Endothelial cell of umbilical vein (primary cell): ENCODE results near the gene TTF2. TPM values are rescaled to one million over a fixed set of nuclear protein-coding genes. Genes with fewer than 3 reads are reported as not detected.

ENCODE experiments used
- BruUV-seq: library from RNA; stranded (reverse); fragments of 400-500 nt; replicated peaks from 2 replicates; lab custom pipeline; 2021; lab: Mats Ljungman, UMichigan
- CTCF ChIA-PET: fragments of 300-600, 350-600 bp; sonication (Branson Sonifier 250); formaldehyde crosslinking; loops from one replicate; lab custom pipeline; 2021; ENCODE audit warnings: antibody characterized with exemption, inconsistent platforms; lab: Charles Lee
- POLR2A ChIA-PET: fragments of 300-600, 350-600 bp; sonication (Branson Sonifier 250); formaldehyde crosslinking; loops from one replicate; lab custom pipeline; 2021; ENCODE audit warnings: antibody characterized with exemption, inconsistent platforms; lab: Charles Lee
- DNase-seq: peaks from one replicate; pipeline ENCODE4 v3.0.0-alpha.2; 2011; ENCODE audit warnings: low read depth, low spot score
- FAIRE-seq: peaks from 2 replicates; lab custom pipeline; 2011; peaks lifted over from hg19 to GRCh38; lab: Jason Lieb, UNC
- H2AFZ ChIP-seq: 2 replicates; pipeline ENCODE4 v1.6.0; 2012; ENCODE audit warnings: low read depth, low read length, control low read depth, inconsistent platforms
- H3K27ac ChIP-seq: 2 replicates; pipeline ENCODE4 v1.5.1; 2011; ENCODE audit warnings: low read depth, mild to moderate bottlenecking, control low read depth, low read length, moderate library complexity; ENCODE audit not compliant: insufficient read depth
- H3K27me3 ChIP-seq, 2 experiments: 2 replicates each; pipeline versions ENCODE4 v1.6.0 to v1.6.1; 2011; ENCODE audit warnings: low read length in 2 of 2, mixed read lengths in 1 of 2; ENCODE audit not compliant: control insufficient read depth in 2 of 2, insufficient read depth in 2 of 2
- H3K36me3 ChIP-seq, 2 experiments: 2 replicates in 1 of 2; 3 replicates in 1 of 2; pipeline ENCODE4 v1.5.1; 2011; ENCODE audit warnings: low read length in 2 of 2, mild to moderate bottlenecking in 1 of 2, moderate library complexity in 1 of 2; ENCODE audit not compliant: control insufficient read depth in 2 of 2, insufficient read depth in 2 of 2; ENCODE audit errors: extremely low read depth in 1 of 2
- H3K4me1 ChIP-seq: 3 replicates; pipeline ENCODE4 v1.5.1; 2011; ENCODE audit warnings: mild to moderate bottlenecking, low read length; ENCODE audit not compliant: control insufficient read depth, insufficient read depth; ENCODE audit errors: extremely low read depth
- H3K4me2 ChIP-seq: 2 replicates; pipeline ENCODE4 v1.6.1; 2011; ENCODE audit warnings: low read length, control low read depth, mixed read lengths; ENCODE audit not compliant: insufficient read depth
- H3K4me3 ChIP-seq, 3 experiments: fragments of 200-600 bp in 1 of 3; sonication (generic), shearing (Covaris generic) in 1 of 3; replicated peaks in 1 of 3; 2 replicates each; pipeline ENCODE4 v1.5.1; 2011 to 2016; ENCODE audit warnings: control low read depth in 3 of 3, low read length in 3 of 3, mild to moderate bottlenecking in 2 of 3, inconsistent platforms in 1 of 3, low read depth in 1 of 3, moderate library complexity in 1 of 3; ENCODE audit not compliant: insufficient read depth in 1 of 3
- H3K79me2 ChIP-seq: 2 replicates; pipeline ENCODE4 v1.6.0; 2012; ENCODE audit warnings: low read length, inconsistent platforms; ENCODE audit not compliant: control insufficient read depth, insufficient read depth
- H3K9ac ChIP-seq: replicated peaks from 2 replicates; pipeline ENCODE3; 2011; ENCODE audit warnings: low read length, control low read depth; ENCODE audit not compliant: insufficient read depth; ENCODE audit errors: extremely low read depth
- H3K9me1 ChIP-seq: replicated peaks from 3 replicates; pipeline ENCODE4 v1.6.0; 2011; ENCODE audit warnings: mild to moderate bottlenecking, low read length; ENCODE audit not compliant: control insufficient read depth, insufficient read depth; ENCODE audit errors: extremely low read depth
- H3K9me3 ChIP-seq: replicated peaks from 2 replicates; pipeline ENCODE4 v1.5.1; 2012; ENCODE audit warnings: low read length, inconsistent platforms; ENCODE audit not compliant: control insufficient read depth, insufficient read depth
- H4K20me1 ChIP-seq: replicated peaks from 2 replicates; pipeline ENCODE3; 2011; ENCODE audit warnings: mild to moderate bottlenecking, low read length; ENCODE audit not compliant: control insufficient read depth, insufficient read depth; ENCODE audit errors: extremely low read depth
- CTCF ChIP-seq, 2 donors: IDR thresholded peaks; 1 replicate in 1 of 2; 2 replicates in 1 of 2; pipeline ENCODE4 v1.5.1; 2011; ENCODE audit warnings: low read length in 2 of 2, mild to moderate bottlenecking in 2 of 2, moderate library complexity in 2 of 2, control low read depth in 1 of 2, inconsistent platforms in 1 of 2, low read depth in 1 of 2; ENCODE audit not compliant: insufficient read depth in 1 of 2; ENCODE audit errors: extremely low read depth in 1 of 2
- EZH2 ChIP-seq: IDR thresholded peaks from 2 replicates; pipeline ENCODE4 v1.6.1; 2012; ENCODE audit warnings: borderline replicate concordance, low read depth, mild to moderate bottlenecking, moderate library complexity, low read length, inconsistent platforms; ENCODE audit not compliant: severe bottlenecking
- GATA2 ChIP-seq: IDR thresholded peaks from 2 replicates; pipeline ENCODE4 v1.7.0; 2011; ENCODE audit warnings: low read depth, mild to moderate bottlenecking, moderate library complexity, mixed read lengths, low read length; ENCODE audit not compliant: insufficient read length, insufficient read depth
- JUN ChIP-seq: IDR thresholded peaks from 2 replicates; pipeline ENCODE4 v1.6.1; 2011; ENCODE audit warnings: borderline replicate concordance, low read depth; ENCODE audit not compliant: insufficient read length, insufficient read depth
- MAX ChIP-seq: IDR thresholded peaks from 2 replicates; pipeline ENCODE4 v1.6.1; 2011; ENCODE audit not compliant: insufficient read depth, insufficient read length
- MYC ChIP-seq: IDR thresholded peaks from one replicate; pipeline ENCODE4 v1.6.1; 2011; ENCODE audit warnings: mild to moderate bottlenecking, low read depth, low read length
- POLR2AphosphoS5 ChIP-seq: IDR thresholded peaks from 2 replicates; pipeline ENCODE4 v1.6.1; 2012; ENCODE audit warnings: low read depth, mild to moderate bottlenecking, control low read depth, low read length, moderate library complexity; ENCODE audit not compliant: insufficient read depth
- dilution Hi-C: fragments of 300-500 bp; cut with MboI; formaldehyde crosslinking; loops from one replicate; pipeline ENCODE4 v1.15.0; 2019; ENCODE audit warnings: low sequenced_read_pairs; ENCODE audit not compliant: extremely low pct_ligation_motif_present
- intact Hi-C: fragments of 100-400 bp; cut with micrococcal nuclease; formaldehyde crosslinking; loops from one replicate; pipeline ENCODE4 v1.10.0; 2022
- polyA plus RNA-seq, 4 experiments: library from polyadenylated mRNA; depleted of rRNA in 3 of 4; stranded (reverse) in 3 of 4; unstranded in 1 of 4; fragments of >200 nt; gene quantifications; 2 replicates each; pipeline versions ENCODE4 v1.2.1 to v1.2.3, GENCODE V29; 2011 to 2012; ENCODE audit warnings: missing spikeins in 1 of 4
- total RNA-seq: library from RNA; stranded (reverse); gene quantifications from 2 replicates; pipeline ENCODE4 v1.2.3, GENCODE V29; 2021

Gene TTF2
- total and polyA plus RNA-seq, 2 donors (not counting 3 experiments of a cell fraction or from before 2014, with no cell fraction given): 8.8 to 44.4 TPM

GRCh38 chr1:117068580-117068979, 8.5 kb downstream of the TTF2 start:
- H3K4me2 ChIP-seq: no peak overlapping the region
- H3K4me1 ChIP-seq: no peaks in the 10 kb centered on the region
- dilution Hi-C loops: no loop called here
- H3K79me2 ChIP-seq: peaks cover 7% of the 10 kb centered on the region
- no peak overlapping the region for H3K9ac ChIP-seq
- ChIA-PET CTCF (interaction anchor here (1.0 to 9.2 kb wide), 14 partner anchors 9 to 690 kb away, joined by 3 to 490 read pairs (median 16); partner anchors contain the start of gene TRIM45), POLR2A (interaction anchor here (1.4 kb wide), 1 partner anchor 60 kb away, joined by 5 read pairs; no protein-coding TSS in a partner anchor)
- H2AFZ ChIP-seq: no peak overlapping the region
- no peaks in the 10 kb centered on the region for H3K9me1 ChIP-seq
- TF ChIP-seq EZH2 (no peak), JUN (no peak), GATA2 (no peak), MAX (no peak), POLR2AphosphoS5 (no peak), CTCF (IDR thresholded peaks at IDR 0.05; ENCODE audit: extremely low read depth in 1 of 2, insufficient read depth in 1 of 2, low read depth in 1 of 2, low read length in 2 of 2) (no peak), MYC (no peak)
- H3K9me3 ChIP-seq: no peaks in the 10 kb centered on the region
- DNase-seq (no peak), FAIRE-seq (no peak)
- H4K20me1 ChIP-seq: no peaks in the 10 kb centered on the region
- H3K27ac ChIP-seq: no peak overlapping the region
- H3K36me3 ChIP-seq: no peaks in the 10 kb centered on the region
- no peak overlapping the region for H3K4me3 ChIP-seq
- no TSS peak for BruUV-seq
- H3K27me3 ChIP-seq: no peaks in the 10 kb centered on the region
- intact Hi-C loops: loop anchor here (1.0 to 10.0 kb wide), 9 partner anchors 26 to 826 kb away; partner anchors contain the start of genes MAN1A2 and TRIM45
